Coronary artery (tissue), 2 donors: ENCODE results near the gene GRIK4.

Experiments used
- DNase-seq: peaks from one replicate; pipeline ENCODE4 v3.0.0-alpha.2; 2017; ENCODE audit warnings: low spot score
- H3K27ac ChIP-seq, 2 donors: fragments of 200-600 bp; sonication (generic); one replicate each; pipeline ENCODE4 v1.5.1; 2016 to 2019
- H3K4me3 ChIP-seq: fragments of 200-600 bp; sonication (generic); 2 replicates; pipeline ENCODE4 v1.5.1; 2016; ENCODE audit warnings: mild to moderate bottlenecking, moderate library complexity
- CTCF ChIP-seq: fragments of 200-600 bp; sonication (generic); IDR thresholded peaks from one replicate; pipeline ENCODE4 v1.5.1; 2019; ENCODE audit warnings: antibody characterized with exemption

GRIK4 gene

GRCh38 chr11:120519474-120519873, 7.9 kb downstream of the GRIK4 start:
- TF ChIP-seq CTCF: no peak
- DNase-seq: no peak

GRCh38 chr11:120520091-120520822, 8.7 kb downstream of the GRIK4 start:
- DNase-seq: no peak
- Histone ChIP-seq H3K27ac (no peak overlapping the region), H3K4me3 (no peak overlapping the region)
- no peak for TF ChIP-seq CTCF

More at GRCh38 chr11:120519474-120519873, 7.9 kb downstream of the GRIK4 start:
- H3K4me3 ChIP-seq: no peak overlapping the region
- H3K27ac ChIP-seq: no peak overlapping the region

GRCh38 chr11:120521176-120521575, 9.6 kb downstream of the GRIK4 start:
- no peak overlapping the region for H3K4me3 ChIP-seq
- TF ChIP-seq CTCF: no peak
- DNase-seq: no peak
- H3K27ac ChIP-seq: no peak overlapping the region

GRCh38 chr11:120522021-120522420, 10.5 kb downstream of the GRIK4 start:
- Histone ChIP-seq H3K4me3 (no peak overlapping the region), H3K27ac (no peak overlapping the region)
- no peak for TF ChIP-seq CTCF
- DNase-seq: no peak

- H3K27ac ChIP-seq: no peak overlapping the region
- H3K4me3 ChIP-seq: no peak overlapping the region
- no peak for DNase-seq
- no peak for TF ChIP-seq CTCF
Measured at GRCh38 chr11:120522736-120523135, 11.2 kb downstream of the GRIK4 start.

GRCh38 chr11:120523196-120523595, 11.6 kb downstream of the GRIK4 start:
- DNase-seq: no peak
- Histone ChIP-seq H3K27ac (no peak overlapping the region), H3K4me3 (no peak overlapping the region)
- no peak for TF ChIP-seq CTCF

GRCh38 chr11:120524536-120525085, 13.1 kb downstream of the GRIK4 start:
- no peak overlapping the region for H3K4me3 ChIP-seq
- no peak overlapping the region for H3K27ac ChIP-seq
- no peak for TF ChIP-seq CTCF
- DNase-seq: no peak
